ENCODE measurements around the gene TIAM1. TPM values are rescaled to one million over a fixed set of nuclear protein-coding genes. Genes with fewer than 3 reads are reported as not detected.

TIAM1 gene
- total and polyA plus RNA-seq, 4 experiments from 2014 or later: 22.5 to 104 (median 67.4) TPM

DNA sequence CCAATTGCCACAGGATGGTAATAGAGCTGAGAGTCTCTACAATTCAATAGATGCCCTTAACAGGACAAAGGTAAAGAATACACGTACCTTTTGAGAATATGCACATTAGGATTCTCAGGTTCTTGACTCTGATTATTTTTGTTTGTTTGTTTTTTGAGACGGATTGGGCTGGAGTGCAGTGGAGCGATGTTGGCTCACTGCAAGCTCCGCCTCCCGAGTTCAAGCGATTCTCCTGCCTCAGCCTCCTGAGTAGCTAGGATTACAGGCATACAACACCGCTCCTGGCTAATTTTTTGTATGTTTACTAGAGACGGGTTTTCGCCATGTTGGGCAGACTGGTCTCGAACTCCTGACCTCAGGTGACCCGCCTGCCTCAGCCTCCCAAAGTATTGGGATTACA is 48.4 kb downstream of the TIAM1 start:
- Histone ChIP-seq H3K36me3 (ENCODE audit: insufficient read depth, low read length) (no peaks in the 10 kb centered on the region), H3K27ac (ENCODE audit: low read depth, low read length) (no peak overlapping the region), H3K27me3 (ENCODE audit: insufficient read depth, low read length) (no peaks in the 10 kb centered on the region), H3K4me1 (ENCODE audit: insufficient read depth, low read length) (no peaks in the 10 kb centered on the region), H3K9me3 (ENCODE audit: control insufficient read depth in 1 of 2, low read length in 2 of 2) (no peaks in the 10 kb centered on the region), H3K4me3 (ENCODE audit: low read length in 2 of 2) (no peak overlapping the region)
- no peak overlapping the region for H3K27ac Mint-ChIP-seq
- intact Hi-C loops (cut with micrococcal nuclease): no loop called here
- peaks cover 3 to 12% (median 9%) of the 10 kb centered on the region in 4 donors for H3K4me1 Mint-ChIP-seq
- POLR2A ChIA-PET (ENCODE audit: partially characterized antibody): no interaction called here
- no peaks in the 10 kb centered on the region for H3K27me3 Mint-ChIP-seq
- DNase-seq: no peak
- H3K9me3 Mint-ChIP-seq: peaks cover 0 to 3% (median 0%) of the 10 kb centered on the region in 8 donors
- CTCF ChIA-PET (ENCODE audit: partially characterized antibody): no interaction called here
- H3K36me3 Mint-ChIP-seq: peaks cover 0 to 4% of the 10 kb centered on the region in 2 donors
- no peak overlapping the region for H3K4me3 Mint-ChIP-seq

DNA sequence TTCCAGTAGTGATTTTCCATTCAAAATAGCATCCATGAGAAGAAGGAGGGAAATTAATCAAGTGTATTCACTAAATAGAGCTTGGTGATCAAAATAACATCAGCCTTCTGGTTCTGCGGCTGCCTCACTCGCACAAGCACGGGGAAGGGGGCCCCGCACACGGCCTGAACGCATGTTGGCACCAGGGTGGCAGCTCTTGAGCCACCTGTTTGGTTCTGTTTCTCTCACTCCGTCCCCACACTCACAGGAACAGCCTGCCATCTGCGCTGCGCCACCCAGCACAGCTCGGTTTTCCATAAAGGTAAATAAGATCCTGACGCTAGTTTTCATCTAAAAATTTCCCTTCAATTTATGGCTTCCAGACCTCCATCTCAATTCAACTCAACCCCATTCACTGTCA is 49.4 kb downstream of the TIAM1 start:
- Histone ChIP-seq H3K36me3 (ENCODE audit: insufficient read depth, low read length) (no peaks in the 10 kb centered on the region), H3K27me3 (ENCODE audit: insufficient read depth, low read length) (no peaks in the 10 kb centered on the region), H3K27ac (ENCODE audit: low read depth, low read length) (no peak overlapping the region), H3K9me3 (ENCODE audit: control insufficient read depth in 1 of 2, low read length in 2 of 2) (no peaks in the 10 kb centered on the region), H3K4me1 (ENCODE audit: insufficient read depth, low read length) (no peaks in the 10 kb centered on the region), H3K4me3 (ENCODE audit: low read length in 2 of 2) (no peak overlapping the region)
- POLR2A ChIA-PET (ENCODE audit: partially characterized antibody): no interaction called here
- Mint-ChIP-seq H3K36me3 (peaks cover 0 to 4% of the 10 kb centered on the region in 2 donors), H3K27me3 (no peaks in the 10 kb centered on the region), H3K9me3 (peaks cover 0 to 3% (median 0%) of the 10 kb centered on the region in 8 donors), H3K27ac (peak overlapping the region in 1 of 7 donors; percentile 81), H3K4me1 (peaks cover 5 to 12% (median 9%) of the 10 kb centered on the region in 4 donors), H3K4me3 (no peak overlapping the region)
- intact Hi-C loops (cut with micrococcal nuclease): no loop called here
- CTCF ChIA-PET (ENCODE audit: partially characterized antibody): no interaction called here
- no peak for DNase-seq

DNA sequence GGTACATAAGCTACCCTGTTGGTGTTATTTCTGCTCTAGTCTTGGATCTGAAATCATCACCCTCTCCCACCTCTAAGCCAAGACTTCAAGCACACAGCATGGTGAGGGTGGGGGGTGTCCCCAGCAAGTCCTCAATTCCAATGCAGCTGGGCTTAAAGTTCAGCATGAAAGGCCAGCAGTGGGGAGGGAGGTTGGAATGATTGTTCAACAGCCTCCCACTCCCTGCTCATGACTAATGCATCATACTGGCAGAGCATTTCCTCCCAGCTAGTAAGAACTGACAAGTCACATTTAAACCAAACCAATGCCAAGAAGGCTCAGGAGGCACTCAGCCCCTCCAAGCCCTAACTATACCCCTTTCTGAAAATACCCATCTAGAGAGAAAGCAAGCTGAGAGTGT is 50.1 kb downstream of the TIAM1 start:
- CTCF ChIA-PET (ENCODE audit: partially characterized antibody): interaction anchor here (0.8 to 2.1 kb wide), 2 partner anchors 10 to 14 kb away, joined by 3 to 6 read pairs; no protein-coding TSS in a partner anchor
- Histone ChIP-seq H3K4me1 (ENCODE audit: insufficient read depth, low read length) (no peaks in the 10 kb centered on the region), H3K36me3 (ENCODE audit: insufficient read depth, low read length) (no peaks in the 10 kb centered on the region), H3K4me3 (ENCODE audit: low read length in 2 of 2) (no peak overlapping the region), H3K9me3 (ENCODE audit: control insufficient read depth in 1 of 2, low read length in 2 of 2) (no peaks in the 10 kb centered on the region), H3K27me3 (ENCODE audit: insufficient read depth, low read length) (no peaks in the 10 kb centered on the region), H3K27ac (ENCODE audit: low read depth, low read length) (no peak overlapping the region)
- Mint-ChIP-seq H3K36me3 (peaks cover 0 to 4% of the 10 kb centered on the region in 2 donors), H3K27ac (peak overlapping the region in 1 of 7 donors; percentile 42), H3K9me3 (peaks cover 0 to 3% (median 0%) of the 10 kb centered on the region in 8 donors), H3K27me3 (no peaks in the 10 kb centered on the region), H3K4me3 (no peak overlapping the region), H3K4me1 (peaks cover 6 to 12% (median 8%) of the 10 kb centered on the region in 4 donors)
- intact Hi-C loops (cut with micrococcal nuclease): no loop called here
- POLR2A ChIA-PET (ENCODE audit: partially characterized antibody): no interaction called here
- DNase-seq: no peak

DNA sequence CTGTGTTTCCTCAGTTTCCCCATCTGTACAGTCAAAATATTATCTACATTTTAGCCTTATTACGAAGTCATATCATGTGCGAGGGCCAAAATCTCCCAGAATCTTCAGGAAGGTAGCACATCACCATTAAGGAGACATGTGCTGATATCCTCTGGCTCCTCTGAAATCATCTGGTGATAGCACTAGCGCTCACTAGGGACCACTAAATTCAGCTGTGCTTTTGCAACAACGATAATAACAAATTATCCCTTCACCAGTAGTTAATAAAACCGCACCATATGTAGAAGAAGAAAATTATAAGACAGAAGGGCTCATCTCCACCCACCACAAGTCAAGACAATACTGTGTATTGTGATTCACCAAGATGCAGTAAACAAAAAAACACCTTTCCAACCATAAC is 53.3 kb downstream of the TIAM1 start:
- H3K4me3 ChIP-seq (ENCODE audit: low read length in 2 of 2): no peak overlapping the region
- H3K9me3 ChIP-seq (ENCODE audit: control insufficient read depth in 1 of 2, low read length in 2 of 2): no peaks in the 10 kb centered on the region
- Mint-ChIP-seq H3K36me3 (peaks cover 8 to 14% of the 10 kb centered on the region in 2 donors), H3K27me3 (no peaks in the 10 kb centered on the region), H3K27ac (peak overlapping the region in 1 of 7 donors; percentile 13), H3K4me1 (peaks cover 2 to 8% (median 6%) of the 10 kb centered on the region in 4 donors), H3K9me3 (peaks cover 3 to 15% (median 10%) of the 10 kb centered on the region in 8 donors), H3K4me3 (no peak overlapping the region)
- ChIA-PET CTCF (ENCODE audit: partially characterized antibody) (no interaction called here), POLR2A (ENCODE audit: partially characterized antibody) (no interaction called here)
- intact Hi-C loops (cut with micrococcal nuclease): no loop called here
- H3K4me1 ChIP-seq (ENCODE audit: insufficient read depth, low read length): no peaks in the 10 kb centered on the region
- DNase-seq: no peak
- H3K27ac ChIP-seq (ENCODE audit: low read depth, low read length): no peak overlapping the region
- no peaks in the 10 kb centered on the region for H3K36me3 ChIP-seq (ENCODE audit: insufficient read depth, low read length)
- H3K27me3 ChIP-seq (ENCODE audit: insufficient read depth, low read length): no peaks in the 10 kb centered on the region

DNA sequence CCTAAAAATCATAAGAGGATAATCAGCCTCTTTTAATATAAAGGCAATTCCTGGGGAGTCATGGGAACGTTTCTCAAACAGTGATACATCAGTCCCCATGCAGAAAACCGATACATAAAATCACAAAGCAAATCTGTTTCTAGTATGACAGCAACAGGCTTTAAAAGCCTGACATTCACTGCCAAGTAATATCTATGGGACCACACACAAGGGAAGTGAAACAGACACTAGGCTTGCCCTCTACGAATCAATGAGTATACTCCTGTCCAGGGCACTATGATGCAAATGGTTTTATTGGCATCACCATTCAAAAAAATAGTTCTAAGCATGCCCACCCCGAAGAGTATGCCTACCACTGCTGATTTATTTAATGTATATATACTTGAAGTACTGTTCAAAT is 54.4 kb downstream of the TIAM1 start:
- Mint-ChIP-seq H3K4me1 (peaks cover 2 to 15% (median 9%) of the 10 kb centered on the region in 4 donors), H3K27ac (no peak overlapping the region), H3K27me3 (no peaks in the 10 kb centered on the region), H3K4me3 (no peak overlapping the region), H3K36me3 (peaks cover 8 to 14% of the 10 kb centered on the region in 2 donors), H3K9me3 (peaks cover 3 to 15% (median 10%) of the 10 kb centered on the region in 8 donors)
- Histone ChIP-seq H3K4me3 (ENCODE audit: low read length in 2 of 2) (no peak overlapping the region), H3K27me3 (ENCODE audit: insufficient read depth, low read length) (no peaks in the 10 kb centered on the region), H3K27ac (ENCODE audit: low read depth, low read length) (no peak overlapping the region), H3K4me1 (ENCODE audit: insufficient read depth, low read length) (no peaks in the 10 kb centered on the region), H3K36me3 (ENCODE audit: insufficient read depth, low read length) (no peaks in the 10 kb centered on the region), H3K9me3 (ENCODE audit: control insufficient read depth in 1 of 2, low read length in 2 of 2) (no peaks in the 10 kb centered on the region)
- DNase-seq: no peak
- intact Hi-C loops (cut with micrococcal nuclease): no loop called here
- ChIA-PET CTCF (ENCODE audit: partially characterized antibody) (no interaction called here), POLR2A (ENCODE audit: partially characterized antibody) (no interaction called here)

DNA sequence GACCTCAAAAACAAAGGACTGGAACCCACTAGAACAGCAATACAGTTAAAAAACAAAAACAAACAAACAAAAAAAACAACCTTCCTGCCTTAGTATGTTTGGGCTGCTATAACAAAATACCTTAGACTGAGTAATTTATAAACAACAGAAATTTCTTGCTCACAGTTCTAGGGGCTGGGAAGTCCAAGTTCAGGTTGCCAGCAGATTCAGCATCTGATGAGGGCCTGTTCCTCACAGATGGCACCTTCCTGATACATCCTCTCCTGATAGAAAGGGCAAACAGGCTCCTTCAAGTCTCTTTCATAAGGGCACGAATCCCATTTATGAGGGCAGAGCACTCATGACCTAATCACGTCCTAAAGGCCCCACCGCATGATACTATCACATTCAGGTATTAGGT is 55.9 kb downstream of the TIAM1 start:
- peaks cover 3 to 15% (median 10%) of the 10 kb centered on the region in 8 donors for H3K9me3 Mint-ChIP-seq
- H3K36me3 Mint-ChIP-seq: peaks cover 4 to 14% of the 10 kb centered on the region in 2 donors
- intact Hi-C loops (cut with micrococcal nuclease): no loop called here
- ChIA-PET POLR2A (ENCODE audit: partially characterized antibody) (no interaction called here), CTCF (ENCODE audit: partially characterized antibody) (no interaction called here)
- H3K27ac Mint-ChIP-seq: no peak overlapping the region
- peaks cover 10 to 28% (median 17%) of the 10 kb centered on the region in 4 donors for H3K4me1 Mint-ChIP-seq
- Histone ChIP-seq H3K27me3 (ENCODE audit: insufficient read depth, low read length) (no peaks in the 10 kb centered on the region), H3K9me3 (ENCODE audit: control insufficient read depth in 1 of 2, low read length in 2 of 2) (no peaks in the 10 kb centered on the region), H3K27ac (ENCODE audit: low read depth, low read length) (no peak overlapping the region), H3K36me3 (ENCODE audit: insufficient read depth, low read length) (no peaks in the 10 kb centered on the region), H3K4me1 (ENCODE audit: insufficient read depth, low read length) (peaks cover 1% of the 10 kb centered on the region), H3K4me3 (ENCODE audit: low read length in 2 of 2) (no peak overlapping the region)
- no peaks in the 10 kb centered on the region for H3K27me3 Mint-ChIP-seq
- DNase-seq: no peak
- H3K4me3 Mint-ChIP-seq: no peak overlapping the region

DNA sequence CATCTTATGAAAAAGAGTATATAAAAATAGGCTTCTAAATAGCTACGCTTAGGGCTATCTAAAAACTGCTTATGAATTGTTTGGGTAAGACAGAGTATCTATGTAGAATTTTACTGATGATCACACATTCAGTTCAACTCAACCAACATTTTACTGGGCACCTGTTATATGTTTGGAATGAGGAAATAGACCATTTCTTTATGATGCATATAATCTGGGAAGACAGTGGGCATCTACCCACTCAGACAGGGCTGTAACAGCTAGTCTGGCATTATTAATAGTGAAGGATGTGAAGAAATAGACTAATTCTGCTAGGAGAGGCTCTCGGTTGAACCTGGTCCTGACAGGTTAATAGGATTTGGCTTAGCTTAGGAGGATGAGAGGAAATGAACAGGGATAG is 56.9 kb downstream of the TIAM1 start:
- Histone ChIP-seq H3K9me3 (ENCODE audit: control insufficient read depth in 1 of 2, low read length in 2 of 2) (no peaks in the 10 kb centered on the region), H3K27me3 (ENCODE audit: insufficient read depth, low read length) (no peaks in the 10 kb centered on the region), H3K4me3 (ENCODE audit: low read length in 2 of 2) (no peak overlapping the region), H3K4me1 (ENCODE audit: insufficient read depth, low read length) (peaks cover 11% of the 10 kb centered on the region), H3K27ac (ENCODE audit: low read depth, low read length) (no peak overlapping the region), H3K36me3 (ENCODE audit: insufficient read depth, low read length) (no peaks in the 10 kb centered on the region)
- intact Hi-C loops (cut with micrococcal nuclease): no loop called here
- Mint-ChIP-seq H3K27me3 (no peaks in the 10 kb centered on the region), H3K36me3 (peaks cover 4 to 14% of the 10 kb centered on the region in 2 donors), H3K27ac (no peak overlapping the region), H3K9me3 (peaks cover 3 to 15% (median 10%) of the 10 kb centered on the region in 8 donors), H3K4me1 (peaks cover 19 to 38% (median 25%) of the 10 kb centered on the region in 4 donors), H3K4me3 (no peak overlapping the region)
- ChIA-PET POLR2A (ENCODE audit: partially characterized antibody) (no interaction called here), CTCF (ENCODE audit: partially characterized antibody) (no interaction called here)
- DNase-seq: no peak

DNA sequence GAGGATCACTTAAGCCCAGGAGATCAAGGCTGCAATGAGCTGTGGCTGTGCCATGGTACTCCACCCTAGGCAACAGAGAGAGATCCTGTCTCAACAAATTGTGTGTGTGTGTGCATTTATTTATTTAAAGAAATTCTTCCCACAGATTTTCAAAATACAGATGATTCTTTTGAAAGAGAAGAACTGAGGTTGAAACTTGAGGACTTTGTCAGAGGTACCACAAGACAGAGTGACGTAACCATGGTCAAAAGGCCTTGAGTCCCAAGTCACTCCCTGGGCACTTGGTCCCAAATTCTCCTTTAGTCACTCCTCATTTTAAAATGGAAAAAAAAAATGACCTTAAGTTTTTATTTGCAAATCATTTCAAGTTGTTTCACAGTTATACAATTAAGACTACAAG is 57.4 kb downstream of the TIAM1 start:
- DNase-seq: no peak
- no peak overlapping the region for H3K27ac ChIP-seq (ENCODE audit: low read depth, low read length)
- no peaks in the 10 kb centered on the region for H3K9me3 ChIP-seq (ENCODE audit: control insufficient read depth in 1 of 2, low read length in 2 of 2)
- Mint-ChIP-seq H3K4me3 (no peak overlapping the region), H3K4me1 (peaks cover 20 to 39% (median 25%) of the 10 kb centered on the region in 4 donors), H3K27me3 (no peaks in the 10 kb centered on the region), H3K27ac (no peak overlapping the region), H3K9me3 (peaks cover 3 to 15% (median 10%) of the 10 kb centered on the region in 8 donors), H3K36me3 (peaks cover 4 to 14% of the 10 kb centered on the region in 2 donors)
- H3K27me3 ChIP-seq (ENCODE audit: insufficient read depth, low read length): no peaks in the 10 kb centered on the region
- intact Hi-C loops (cut with micrococcal nuclease): no loop called here
- H3K4me3 ChIP-seq (ENCODE audit: low read length in 2 of 2): no peak overlapping the region
- ChIA-PET POLR2A (ENCODE audit: partially characterized antibody) (no interaction called here), CTCF (ENCODE audit: partially characterized antibody) (no interaction called here)
- H3K36me3 ChIP-seq (ENCODE audit: insufficient read depth, low read length): no peaks in the 10 kb centered on the region
- H3K4me1 ChIP-seq (ENCODE audit: insufficient read depth, low read length): peaks cover 13% of the 10 kb centered on the region

Data from CD4-positive, alpha-beta memory T cell (primary cell).